HUDEP-2 (cell line): ENCODE measurements around the gene SLC20A1.
A peak's percentile ranks its signal among the peaks of the same experiment; 100 is the strongest.

Experiments used
- DNase-seq, 76 experiments: peaks; one replicate each; lab custom pipeline; 2025; ENCODE audit not compliant: unreplicated experiment in 76 of 76; lab: John Stamatoyannopoulos, UW

Gene SLC20A1

DNA sequence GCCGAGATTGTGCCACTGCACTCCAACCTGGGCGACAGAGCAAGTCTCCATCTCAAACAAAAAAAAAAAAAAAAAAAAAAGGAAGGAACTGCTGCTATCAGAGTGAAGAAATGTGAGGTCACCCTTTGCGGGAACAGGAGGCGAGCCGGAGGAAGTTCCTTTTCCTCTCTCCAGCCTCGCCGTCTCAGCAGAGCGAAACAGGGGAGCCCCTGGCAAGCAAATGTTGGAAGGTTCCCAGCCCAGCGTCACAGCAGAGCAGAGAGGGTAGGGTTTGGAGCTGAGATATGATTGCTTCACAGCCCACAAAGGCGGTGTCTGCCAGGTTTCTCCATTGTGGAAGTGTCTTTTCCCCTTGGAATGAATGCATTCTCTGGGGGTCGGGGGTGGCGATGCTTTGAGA lies 28.5 kb downstream of the SLC20A1 start:
- DNase-seq: peak in 1 of 76 experiments; percentile 14

DNA sequence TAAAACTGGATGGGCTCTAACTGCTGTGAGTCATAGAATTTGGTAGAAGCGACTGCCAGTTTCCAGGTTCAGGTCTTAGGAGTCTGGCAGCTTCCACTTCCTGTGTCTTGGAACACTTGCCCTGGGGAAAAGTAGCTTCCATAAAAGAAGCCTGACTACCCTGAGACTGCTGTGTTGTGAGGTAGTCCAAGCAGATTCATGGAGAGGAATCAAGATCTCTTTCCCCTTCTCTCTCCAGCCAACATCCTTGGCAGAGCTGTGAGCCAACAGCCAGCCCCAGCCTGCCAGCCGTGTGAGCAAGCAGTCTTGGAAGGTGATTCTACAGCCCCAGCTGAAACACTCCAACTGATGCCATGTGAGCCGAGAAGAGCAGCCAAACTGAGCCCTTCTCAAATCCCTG lies 33.7 kb downstream of the SLC20A1 start:
- no peak for DNase-seq

DNA sequence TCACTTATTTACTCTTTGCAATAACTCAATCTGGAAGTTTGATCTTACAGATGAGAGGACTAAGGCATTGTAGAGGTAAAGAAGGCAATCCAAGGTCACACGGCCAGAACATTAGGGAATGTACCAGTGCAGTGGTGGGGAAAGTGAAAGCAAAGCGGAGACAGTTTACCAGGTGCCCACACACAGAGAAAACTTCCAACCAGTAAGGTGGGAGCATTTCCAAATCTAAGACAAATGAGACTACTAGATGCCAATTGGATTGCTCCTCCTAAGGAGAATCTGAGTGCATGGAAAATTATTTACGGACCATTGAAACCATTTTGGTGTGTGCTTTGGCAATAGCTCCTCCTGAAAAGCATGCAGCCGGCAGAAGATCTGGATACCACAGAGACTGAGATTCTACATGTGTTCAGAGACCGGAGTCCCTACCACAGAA lies 34.9 kb downstream of the SLC20A1 start:
- no peak for DNase-seq

GRCh38 chr2:112682101-112682500 lies 36.4 kb downstream of the SLC20A1 start:
- DNase-seq: no peak

DNA sequence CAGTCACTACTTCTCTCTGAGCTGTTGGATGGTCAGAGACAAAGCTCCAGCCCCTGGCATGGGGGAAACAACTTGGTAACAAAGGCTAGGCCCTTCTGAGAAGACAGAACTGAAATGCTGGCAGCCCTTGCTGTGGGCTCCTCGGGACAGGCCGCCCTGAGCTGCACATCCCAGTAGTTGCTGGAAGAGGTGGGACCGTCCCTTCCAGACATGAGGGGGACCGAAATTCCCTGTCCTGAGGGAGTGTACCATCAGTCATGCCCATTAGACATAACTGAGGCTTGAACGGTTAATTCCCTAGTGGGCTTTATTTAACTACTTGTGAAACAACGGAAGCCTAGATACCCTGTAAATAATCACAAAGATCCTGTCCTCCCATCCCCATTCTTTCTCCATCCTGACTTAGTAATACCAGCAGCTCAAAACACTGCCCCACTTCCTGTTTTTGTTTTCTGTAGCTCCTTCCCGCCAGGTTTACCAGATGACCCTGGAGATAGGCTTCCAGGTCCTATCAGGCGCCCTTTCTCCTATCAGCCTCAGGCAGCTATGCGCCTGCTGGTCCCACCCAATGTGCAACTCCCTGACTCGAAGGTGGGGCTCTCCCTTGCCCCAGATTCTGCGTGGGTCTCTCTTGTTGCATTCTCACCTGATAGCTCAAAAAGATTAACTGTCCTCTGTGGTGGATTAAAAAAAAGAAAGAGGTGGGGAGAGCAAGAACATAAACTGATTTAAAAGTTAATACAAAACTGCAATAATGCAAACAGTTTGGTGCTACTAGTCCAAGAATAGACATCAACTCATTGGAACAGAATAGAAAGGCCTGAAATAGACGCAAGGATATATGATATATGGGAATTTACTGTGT lies 38.0 kb downstream of the SLC20A1 start:
- DNase-seq: peak in 74 of 76 experiments; percentile 24 to 97 (median 86)

- DNase-seq: no peak
These were observed 38.7 kb downstream of the SLC20A1 start for GRCh38 chr2:112684415-112684775.

- DNase-seq: peak in 13 of 76 experiments; percentile 11 to 65 (median 23)
These were observed 39.6 kb downstream of the SLC20A1 start for GRCh38 chr2:112685271-112685884.

- peak in 74 of 76 experiments; percentile 20 to 89 (median 71) for DNase-seq
These were observed 40.8 kb downstream of the SLC20A1 start for GRCh38 chr2:112686348-112687217.

DNA sequence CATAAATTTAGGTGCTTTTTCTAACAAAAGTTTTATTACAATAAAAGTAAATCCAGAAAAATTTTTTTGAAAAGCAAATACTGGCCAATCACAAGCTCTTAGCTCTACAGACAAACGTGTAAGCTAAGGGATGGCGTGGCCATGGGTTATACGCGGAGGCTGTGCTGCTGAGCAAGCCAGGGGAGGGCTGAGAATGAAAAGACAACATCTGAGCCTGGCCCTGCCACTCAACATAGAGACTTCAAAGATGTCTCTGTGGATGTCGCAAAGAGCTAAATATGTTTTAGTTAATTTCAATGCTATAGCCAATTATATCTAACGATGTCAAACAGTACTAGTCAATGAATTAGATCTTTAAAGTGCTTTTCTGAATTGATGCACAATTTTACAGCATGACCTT lies 41.8 kb downstream of the SLC20A1 start:
- DNase-seq: no peak

GRCh38 chr2:112688086-112688880 lies 42.5 kb downstream of the SLC20A1 start:
- no peak for DNase-seq

DNA sequence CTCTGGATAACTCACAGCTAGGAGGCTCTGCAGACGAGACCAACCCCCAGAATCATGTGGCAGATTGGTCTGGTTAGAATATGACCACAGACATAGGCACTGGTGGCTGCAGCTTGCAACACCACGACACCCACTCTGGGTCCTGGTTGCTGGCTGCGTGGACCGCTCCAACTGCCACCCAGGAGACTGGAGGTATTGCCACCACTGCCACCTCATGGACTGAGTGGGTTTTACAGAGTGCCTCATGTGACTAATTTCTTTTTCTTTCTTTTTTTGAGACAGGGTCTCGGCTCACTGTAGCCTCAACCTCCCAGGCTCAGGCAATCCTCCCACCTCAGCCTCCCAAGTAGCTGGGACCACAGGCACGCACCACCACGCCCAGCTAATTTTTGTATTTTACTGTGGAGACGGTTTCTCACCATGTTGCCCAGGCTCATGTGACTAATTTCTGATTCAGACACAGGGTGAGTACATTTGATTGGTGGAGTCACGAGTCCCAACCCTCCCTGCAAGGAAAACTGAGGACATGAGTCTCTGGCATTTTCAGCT lies 45.2 kb downstream of the SLC20A1 start:
- peak in 67 of 76 experiments; percentile 5 to 76 (median 48) for DNase-seq

DNA sequence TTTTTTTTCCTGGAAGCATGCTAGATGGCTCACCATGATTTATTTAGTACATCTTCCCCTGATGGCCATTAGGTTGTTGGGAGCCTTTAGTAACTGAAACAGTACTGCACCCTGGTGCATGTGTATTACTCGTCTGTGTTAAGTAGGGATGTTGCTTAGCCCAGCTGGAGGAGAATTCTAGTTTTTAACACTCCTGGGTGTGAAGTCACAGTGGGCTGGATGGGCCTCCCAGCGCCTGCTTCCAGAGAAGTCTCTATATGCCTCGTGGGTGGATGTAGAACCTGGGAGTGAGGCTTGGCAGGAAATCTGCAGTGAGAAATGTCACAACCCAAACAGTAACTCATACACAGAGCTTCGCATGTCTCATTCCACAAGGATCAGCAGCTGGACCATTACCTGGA lies 46.1 kb downstream of the SLC20A1 start:
- no peak for DNase-seq

DNA sequence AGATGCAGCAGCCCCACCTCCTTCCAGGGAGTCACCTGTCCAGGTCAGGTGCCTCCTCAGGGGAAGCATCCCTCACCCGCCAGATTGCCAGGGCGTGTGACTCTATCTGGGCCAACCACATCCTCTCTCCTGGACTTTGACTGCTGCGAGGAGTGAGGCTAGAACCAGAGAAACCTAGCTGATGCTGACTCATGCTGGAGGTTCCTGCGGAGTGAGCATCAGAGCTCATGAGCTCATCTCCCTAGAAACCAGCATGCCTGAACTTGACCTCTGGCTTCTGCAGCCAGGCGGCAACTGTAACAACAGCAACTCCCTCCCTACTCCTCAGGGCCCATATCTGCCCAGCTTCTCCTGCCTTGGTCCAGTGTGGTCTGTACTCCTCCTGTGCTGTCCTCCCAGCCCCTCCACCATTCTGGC lies 46.8 kb downstream of the SLC20A1 start:
- DNase-seq: peak in 64 of 76 experiments; percentile 9 to 79 (median 42)

- DNase-seq: no peak
These were observed 47.2 kb downstream of the SLC20A1 start for GRCh38 chr2:112692918-112693317.

DNA sequence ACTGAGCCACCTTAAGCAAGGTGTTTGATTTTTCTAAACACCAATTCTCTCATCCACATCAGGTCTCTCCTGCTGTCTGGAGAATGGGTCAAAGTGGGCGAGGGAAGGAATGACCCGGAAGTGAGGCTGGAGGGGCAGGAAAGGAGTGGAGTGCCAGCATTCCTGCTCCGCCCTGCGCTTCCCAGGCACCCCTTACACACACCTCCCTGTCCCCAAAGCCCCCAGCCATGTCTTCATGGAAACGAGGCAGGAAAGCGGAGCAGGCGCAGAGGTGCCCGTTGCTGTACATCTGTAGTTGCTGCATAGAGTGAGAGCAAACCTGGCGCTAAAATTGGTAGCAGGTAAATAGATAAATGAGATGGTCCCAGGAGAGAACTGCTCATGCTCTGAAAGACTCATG lies 47.9 kb downstream of the SLC20A1 start:
- DNase-seq: no peak

- no peak for DNase-seq
These were observed 48.4 kb downstream of the SLC20A1 start for GRCh38 chr2:112694182-112694581.

DNA sequence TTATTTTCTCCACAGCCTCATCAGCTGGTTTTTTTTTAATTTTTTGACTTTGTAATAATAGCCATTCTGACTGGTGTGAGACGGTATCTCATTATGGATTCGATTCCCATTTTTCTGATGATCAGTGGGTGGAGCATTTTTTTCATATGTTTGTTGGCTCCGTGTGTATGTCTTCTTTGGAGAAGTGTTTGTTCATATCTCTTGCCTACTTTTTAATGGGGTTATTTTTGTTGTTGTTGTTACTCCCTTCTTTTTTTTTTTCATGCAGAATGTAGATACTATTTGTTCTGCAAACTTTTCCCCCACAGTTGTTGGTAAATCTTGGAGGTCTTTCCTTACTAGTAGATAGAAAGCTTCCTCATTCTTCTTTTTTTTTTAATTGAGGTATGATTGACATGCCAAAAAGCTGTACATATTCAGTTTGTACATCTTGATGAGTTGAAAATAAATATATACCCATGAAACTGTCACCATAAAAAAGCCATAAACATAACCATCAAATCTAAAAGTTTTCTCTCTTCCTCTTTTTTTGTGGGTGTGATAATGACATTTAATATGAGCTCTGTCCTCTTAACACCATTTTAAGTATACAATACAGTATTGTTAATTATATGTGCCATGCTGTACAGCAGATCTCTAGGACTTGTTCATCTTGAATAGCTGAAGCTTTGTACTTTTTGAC lies 53.2 kb downstream of the SLC20A1 start:
- DNase-seq: no peak

- DNase-seq: no peak
These were observed 54.4 kb downstream of the SLC20A1 start for GRCh38 chr2:112699984-112700667.

DNA sequence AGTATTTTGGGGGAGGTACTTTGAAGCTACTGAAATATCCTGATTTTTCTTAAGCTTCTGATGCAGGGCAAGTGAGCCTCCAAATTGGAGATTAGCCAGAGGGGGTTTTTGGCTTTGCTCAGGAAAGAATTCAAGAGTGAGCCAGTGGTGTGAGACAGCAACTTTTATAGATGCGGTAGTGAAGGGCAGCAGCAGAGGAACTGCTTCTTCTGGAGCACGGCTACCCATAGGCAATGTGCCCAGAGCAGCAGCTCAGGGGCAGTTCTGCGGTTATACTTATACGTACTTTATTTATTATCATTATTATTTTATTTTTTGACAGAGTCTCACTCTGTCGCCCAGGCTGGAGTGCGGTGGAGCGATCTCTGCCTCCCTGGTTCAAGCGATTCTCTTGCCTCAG lies 55.3 kb downstream of the SLC20A1 start:
- DNase-seq: no peak
